ENCODE data around the gene CEPT1. TPM values are rescaled to one million over a fixed set of nuclear protein-coding genes. Genes with fewer than 3 reads are reported as not detected.

CEPT1 gene
- total and polyA plus RNA-seq, 2 donors (not counting 3 experiments of a cell fraction or from before 2014, with no cell fraction given), result 13.6 to 29.1 TPM

DNA sequence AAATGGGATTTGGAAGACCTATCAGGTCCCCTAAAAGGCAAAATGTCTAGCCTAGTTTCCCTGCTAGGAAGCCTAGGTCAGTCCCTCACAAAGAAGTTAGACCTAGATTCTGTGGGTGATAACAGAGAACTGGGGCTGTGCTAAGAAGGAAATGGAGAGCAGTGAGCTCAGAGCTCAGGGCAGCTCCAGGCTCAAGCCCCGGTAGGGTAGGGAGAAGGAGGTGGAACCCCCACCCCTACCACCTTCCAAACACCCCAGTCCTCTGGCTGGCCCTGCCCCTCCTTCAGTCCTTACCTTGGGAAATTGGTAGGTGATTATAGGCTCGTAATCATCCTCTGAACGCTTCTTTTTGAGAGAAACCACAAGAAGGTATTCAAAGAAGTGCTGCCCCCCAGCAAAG lies 59.3 kb downstream of the CEPT1 start:
- Histone ChIP-seq H3K79me2 (ENCODE audit: control insufficient read depth, insufficient read depth, low read length) (no peaks in the 10 kb centered on the region), H3K9me3 (replicated peaks; ENCODE audit: control insufficient read depth, insufficient read depth, low read length) (no peaks in the 10 kb centered on the region), H3K9me1 (replicated peaks; ENCODE audit: control insufficient read depth, extremely low read depth, insufficient read depth, low read length) (no peaks in the 10 kb centered on the region), H3K27ac (ENCODE audit: insufficient read depth, low read depth, low read length) (no peak overlapping the region), H3K9ac (replicated peaks; ENCODE audit: extremely low read depth, insufficient read depth, low read length) (no peak overlapping the region), H3K4me2 (ENCODE audit: insufficient read depth, low read length) (no peak overlapping the region), H3K27me3 (ENCODE audit: control insufficient read depth in 2 of 2, insufficient read depth in 2 of 2, low read length in 2 of 2) (peaks cover 3 to 7% of the 10 kb centered on the region in 2 experiments), H3K36me3 (ENCODE audit: control insufficient read depth in 2 of 2, extremely low read depth in 1 of 2, insufficient read depth in 2 of 2, low read length in 2 of 2) (no peaks in the 10 kb centered on the region), H3K4me3 (replicated peaks in 1 of 3; ENCODE audit: insufficient read depth in 1 of 3, low read depth in 1 of 3, low read length in 3 of 3) (no peak overlapping the region), H4K20me1 (replicated peaks; ENCODE audit: control insufficient read depth, extremely low read depth, insufficient read depth, low read length) (no peaks in the 10 kb centered on the region), H2AFZ (ENCODE audit: low read depth, low read length) (no peak overlapping the region), H3K4me1 (ENCODE audit: control insufficient read depth, extremely low read depth, insufficient read depth, low read length) (peaks cover 1% of the 10 kb centered on the region)
- no TSS peak for BruUV-seq (replicated peaks)
- CTCF ChIA-PET, result interaction anchor here (1.2 to 1.3 kb wide), 2 partner anchors 8 kb away, joined by 3 to 4 read pairs; no protein-coding TSS in a partner anchor
- intact Hi-C loops (cut with micrococcal nuclease), result no loop called here
- dilution Hi-C loops (cut with MboI; ENCODE audit: extremely low pct_ligation_motif_present, low sequenced_read_pairs), result no loop called here
- FAIRE-seq (no peak), DNase-seq (ENCODE audit: low read depth, low spot score) (no peak)
- TF ChIP-seq JUN (IDR thresholded peaks at IDR 0.05; ENCODE audit: borderline replicate concordance, insufficient read depth, insufficient read length, low read depth), result no peak
- TF ChIP-seq GATA2 (IDR thresholded peaks at IDR 0.05; ENCODE audit: insufficient read depth, insufficient read length, low read depth, low read length), result no peak
- TF ChIP-seq POLR2A (IDR thresholded peaks at IDR 0.05; ENCODE audit: low read depth, low read length), result no peak
- TF ChIP-seq EZH2 (IDR thresholded peaks at IDR 0.05; ENCODE audit: borderline replicate concordance, low read depth, low read length, severe bottlenecking), result no peak
- TF ChIP-seq MYC (IDR thresholded peaks at IDR 0.05; ENCODE audit: low read depth, low read length), result no peak
- TF ChIP-seq, protein P1, sequence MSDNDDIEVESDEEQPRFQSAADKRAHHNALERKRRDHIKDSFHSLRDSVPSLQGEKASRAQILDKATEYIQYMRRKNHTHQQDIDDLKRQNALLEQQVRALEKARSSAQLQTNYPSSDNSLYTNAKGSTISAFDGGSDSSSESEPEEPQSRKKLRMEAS (IDR thresholded peaks at IDR 0.05; ENCODE audit: insufficient read depth, insufficient read length), result no peak
- TF ChIP-seq POLR2AphosphoS5 (IDR thresholded peaks at IDR 0.05; ENCODE audit: insufficient read depth, low read depth, low read length), result no peak
- no peak for TF ChIP-seq FOS (IDR thresholded peaks at IDR 0.05; ENCODE audit: borderline replicate concordance, insufficient read depth, low read length)
- TF ChIP-seq, protein P2, sequence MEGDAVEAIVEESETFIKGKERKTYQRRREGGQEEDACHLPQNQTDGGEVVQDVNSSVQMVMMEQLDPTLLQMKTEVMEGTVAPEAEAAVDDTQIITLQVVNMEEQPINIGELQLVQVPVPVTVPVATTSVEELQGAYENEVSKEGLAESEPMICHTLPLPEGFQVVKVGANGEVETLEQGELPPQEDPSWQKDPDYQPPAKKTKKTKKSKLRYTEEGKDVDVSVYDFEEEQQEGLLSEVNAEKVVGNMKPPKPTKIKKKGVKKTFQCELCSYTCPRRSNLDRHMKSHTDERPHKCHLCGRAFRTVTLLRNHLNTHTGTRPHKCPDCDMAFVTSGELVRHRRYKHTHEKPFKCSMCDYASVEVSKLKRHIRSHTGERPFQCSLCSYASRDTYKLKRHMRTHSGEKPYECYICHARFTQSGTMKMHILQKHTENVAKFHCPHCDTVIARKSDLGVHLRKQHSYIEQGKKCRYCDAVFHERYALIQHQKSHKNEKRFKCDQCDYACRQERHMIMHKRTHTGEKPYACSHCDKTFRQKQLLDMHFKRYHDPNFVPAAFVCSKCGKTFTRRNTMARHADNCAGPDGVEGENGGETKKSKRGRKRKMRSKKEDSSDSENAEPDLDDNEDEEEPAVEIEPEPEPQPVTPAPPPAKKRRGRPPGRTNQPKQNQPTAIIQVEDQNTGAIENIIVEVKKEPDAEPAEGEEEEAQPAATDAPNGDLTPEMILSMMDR (IDR thresholded peaks at IDR 0.05; ENCODE audit: extremely low read depth in 1 of 2, insufficient read depth in 1 of 2, low read depth in 1 of 2, low read length in 2 of 2), result no peak
- POLR2A ChIA-PET, result no interaction called here

Measured in endothelial cell of umbilical vein (primary cell).